HepG2 (cell line): Measurements from ENCODE around the gene JMJD7. TPM values are rescaled to one million over a fixed set of nuclear protein-coding genes. Genes with fewer than 3 reads are reported as not detected.
A peak's percentile ranks its signal among the peaks of the same experiment; 100 is the strongest.

Source experiments
- CBX5 ChIP-seq: sonication (generic); formaldehyde crosslinking; IDR thresholded peaks from 2 replicates; pipeline ENCODE4 v1.4.0; 2020; ENCODE audit warnings: missing genetic modification reagents, borderline replicate concordance
- FOSL2 ChIP-seq: sonication (generic); formaldehyde crosslinking; IDR thresholded peaks from 2 replicates; pipeline ENCODE4 v1.4.0; 2020; ENCODE audit warnings: missing genetic modification reagents
- HES4 ChIP-seq: sonication (generic); formaldehyde crosslinking; IDR thresholded peaks from 2 replicates; pipeline ENCODE4 v1.9.0; 2021; ENCODE audit warnings: mild to moderate bottlenecking, missing genetic modification reagents, borderline replicate concordance
- KDM2A ChIP-seq: sonication (generic); formaldehyde crosslinking; IDR thresholded peaks from 2 replicates; pipeline ENCODE4 v1.4.0; 2020; ENCODE audit warnings: low read depth, missing genetic modification reagents, borderline replicate concordance
- RBAK ChIP-seq: sonication (generic); formaldehyde crosslinking; IDR thresholded peaks from 2 replicates; pipeline ENCODE4 v1.5.1; 2020; ENCODE audit warnings: mild to moderate bottlenecking, missing genetic modification reagents
- RORA ChIP-seq: sonication (generic); formaldehyde crosslinking; IDR thresholded peaks from 2 replicates; pipeline ENCODE4 v1.5.0; 2020; ENCODE audit warnings: mild to moderate bottlenecking, missing genetic modification reagents, moderate library complexity
- SOX5 ChIP-seq: IDR thresholded peaks from 2 replicates; pipeline ENCODE4 v1.6.1; 2016; ENCODE audit warnings: borderline replicate concordance
- ZHX2 ChIP-seq, 2 experiments: sonication (generic) in 1 of 2; formaldehyde crosslinking in 1 of 2; IDR thresholded peaks; 2 replicates each; pipeline versions ENCODE4 v1.6.1 to v1.9.0; 2014 to 2022; ENCODE audit warnings: antibody characterized with exemption in 1 of 2, borderline replicate concordance in 1 of 2, inconsistent platforms in 1 of 2, low read depth in 1 of 2, missing genetic modification reagents in 1 of 2
- ZNF143 ChIP-seq: sonication (generic); formaldehyde crosslinking; IDR thresholded peaks from 2 replicates; pipeline ENCODE4 v1.4.0; 2020; ENCODE audit warnings: missing genetic modification reagents
- ZNF367 ChIP-seq: sonication (generic); formaldehyde crosslinking; IDR thresholded peaks from 2 replicates; pipeline ENCODE4 v1.4.0; 2020; ENCODE audit warnings: missing genetic modification reagents, borderline replicate concordance
- ZNF563 ChIP-seq: sonication (generic); formaldehyde crosslinking; IDR thresholded peaks from 2 replicates; pipeline ENCODE4 v1.8.0; 2022; ENCODE audit warnings: mild to moderate bottlenecking, moderate library complexity, missing genetic modification reagents
- polyA plus RNA-seq, 8 experiments: library from polyadenylated mRNA; depleted of rRNA in 3 of 8; stranded (reverse) in 7 of 8; unstranded in 1 of 8; fragments of >200 nt; fragmentation: Illumina TruSeq in 4 of 8; extraction: Trizol in 4 of 8; gene quantifications; 2 replicates each; pipeline versions ENCODE4 v1.2.1 to v1.2.3, GENCODE V29; 2011 to 2016; ENCODE audit warnings: low read depth in 4 of 8, missing spikeins in 1 of 8, mixed read lengths in 1 of 8; ENCODE audit not compliant: insufficient read depth in 1 of 8
- total RNA-seq, 5 experiments: library from RNA; depleted of rRNA; stranded (reverse); fragments of >200 nt; fragmentation: Illumina TruSeq; extraction: Trizol; gene quantifications; 2 replicates each; pipeline ENCODE4 v1.2.3, GENCODE V29; 2016; ENCODE audit warnings: low read depth in 1 of 5
- TF ChIP-seq, protein P1 (sequence below): sonication (generic); formaldehyde crosslinking; IDR thresholded peaks from 2 replicates; pipeline ENCODE4 v1.8.0; 2022; ENCODE audit warnings: mild to moderate bottlenecking, missing genetic modification reagents; ENCODE audit not compliant: insufficient replicate concordance
- TF ChIP-seq, protein P2 (sequence below): sonication (generic); formaldehyde crosslinking; IDR thresholded peaks from 2 replicates; pipeline ENCODE4 v1.4.0; 2020; ENCODE audit warnings: missing genetic modification reagents
- TF ChIP-seq, protein P3 (sequence below): IDR thresholded peaks from 2 replicates; pipeline ENCODE4 v1.6.1; 2012; ENCODE audit warnings: low read length, improper control_type of control experiment

JMJD7 gene
- total and polyA plus RNA-seq, 2 of the 13 experiments (the other 11 are each of a cell fraction or from before 2014, with no cell fraction given): 6.4 to 7.1 TPM

DNA sequence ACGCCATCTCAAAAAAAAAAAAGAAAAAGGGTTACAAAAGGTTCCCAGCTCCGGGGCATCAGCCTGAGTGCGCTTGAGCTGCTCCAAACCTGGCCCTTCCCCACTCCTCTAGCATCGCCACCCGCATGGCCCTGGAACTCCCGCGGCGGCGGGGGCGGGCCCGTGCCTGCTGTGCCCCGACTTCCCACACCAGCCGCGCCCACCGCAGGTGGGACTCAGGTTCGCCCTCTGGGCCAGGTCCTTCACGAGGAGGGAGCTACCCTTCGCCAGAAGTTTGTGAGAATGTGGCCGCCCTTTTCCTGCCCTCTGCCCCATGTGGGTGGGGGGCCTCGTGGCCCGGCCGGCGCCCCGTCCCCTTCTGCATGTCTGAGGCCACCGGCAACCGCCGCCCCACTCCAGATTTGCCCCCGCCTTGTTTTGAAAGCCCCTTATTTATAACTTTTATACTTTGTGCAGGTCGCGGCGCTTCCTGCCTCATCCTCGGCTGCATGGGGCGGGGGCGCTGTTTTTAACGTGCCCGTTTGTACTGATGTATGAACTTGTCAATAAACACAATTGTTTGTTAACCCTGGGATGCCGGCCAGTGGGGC lies 507 bp upstream of the JMJD7 start (continued):
- TF ChIP-seq, protein P1, sequence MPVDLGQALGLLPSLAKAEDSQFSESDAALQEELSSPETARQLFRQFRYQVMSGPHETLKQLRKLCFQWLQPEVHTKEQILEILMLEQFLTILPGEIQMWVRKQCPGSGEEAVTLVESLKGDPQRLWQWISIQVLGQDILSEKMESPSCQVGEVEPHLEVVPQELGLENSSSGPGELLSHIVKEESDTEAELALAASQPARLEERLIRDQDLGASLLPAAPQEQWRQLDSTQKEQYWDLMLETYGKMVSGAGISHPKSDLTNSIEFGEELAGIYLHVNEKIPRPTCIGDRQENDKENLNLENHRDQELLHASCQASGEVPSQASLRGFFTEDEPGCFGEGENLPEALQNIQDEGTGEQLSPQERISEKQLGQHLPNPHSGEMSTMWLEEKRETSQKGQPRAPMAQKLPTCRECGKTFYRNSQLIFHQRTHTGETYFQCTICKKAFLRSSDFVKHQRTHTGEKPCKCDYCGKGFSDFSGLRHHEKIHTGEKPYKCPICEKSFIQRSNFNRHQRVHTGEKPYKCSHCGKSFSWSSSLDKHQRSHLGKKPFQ (CRISPR knock-in tag): no peak
- TF ChIP-seq RBAK (CRISPR knock-in tag): no peak
- TF ChIP-seq ZNF367 (CRISPR knock-in tag): no peak
- no peak for TF ChIP-seq SOX5 (CRISPR knock-in tag)
- TF ChIP-seq, protein P2, sequence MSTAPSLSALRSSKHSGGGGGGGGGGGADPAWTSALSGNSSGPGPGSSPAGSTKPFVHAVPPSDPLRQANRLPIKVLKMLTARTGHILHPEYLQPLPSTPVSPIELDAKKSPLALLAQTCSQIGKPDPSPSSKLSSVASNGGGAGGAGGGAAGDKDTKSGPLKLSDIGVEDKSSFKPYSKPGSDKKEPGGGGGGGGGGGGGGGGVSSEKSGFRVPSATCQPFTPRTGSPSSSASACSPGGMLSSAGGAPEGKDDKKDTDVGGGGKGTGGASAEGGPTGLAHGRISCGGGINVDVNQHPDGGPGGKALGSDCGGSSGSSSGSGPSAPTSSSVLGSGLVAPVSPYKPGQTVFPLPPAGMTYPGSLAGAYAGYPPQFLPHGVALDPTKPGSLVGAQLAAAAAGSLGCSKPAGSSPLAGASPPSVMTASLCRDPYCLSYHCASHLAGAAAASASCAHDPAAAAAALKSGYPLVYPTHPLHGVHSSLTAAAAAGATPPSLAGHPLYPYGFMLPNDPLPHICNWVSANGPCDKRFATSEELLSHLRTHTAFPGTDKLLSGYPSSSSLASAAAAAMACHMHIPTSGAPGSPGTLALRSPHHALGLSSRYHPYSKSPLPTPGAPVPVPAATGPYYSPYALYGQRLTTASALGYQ: no peak
- TF ChIP-seq ZHX2 (IDR thresholded peaks at IDR 0.05; ENCODE audit: low read depth): no peak
- 0 out of 2 replicates have a peak, but pooled peaks have one; percentile 21 for TF ChIP-seq ZHX2 (CRISPR knock-in tag; IDR thresholded peaks at IDR 0.05; ENCODE audit: borderline replicate concordance)
- no peak for TF ChIP-seq KDM2A
- no peak for TF ChIP-seq ZNF143 (CRISPR knock-in tag)
- TF ChIP-seq, protein P3, sequence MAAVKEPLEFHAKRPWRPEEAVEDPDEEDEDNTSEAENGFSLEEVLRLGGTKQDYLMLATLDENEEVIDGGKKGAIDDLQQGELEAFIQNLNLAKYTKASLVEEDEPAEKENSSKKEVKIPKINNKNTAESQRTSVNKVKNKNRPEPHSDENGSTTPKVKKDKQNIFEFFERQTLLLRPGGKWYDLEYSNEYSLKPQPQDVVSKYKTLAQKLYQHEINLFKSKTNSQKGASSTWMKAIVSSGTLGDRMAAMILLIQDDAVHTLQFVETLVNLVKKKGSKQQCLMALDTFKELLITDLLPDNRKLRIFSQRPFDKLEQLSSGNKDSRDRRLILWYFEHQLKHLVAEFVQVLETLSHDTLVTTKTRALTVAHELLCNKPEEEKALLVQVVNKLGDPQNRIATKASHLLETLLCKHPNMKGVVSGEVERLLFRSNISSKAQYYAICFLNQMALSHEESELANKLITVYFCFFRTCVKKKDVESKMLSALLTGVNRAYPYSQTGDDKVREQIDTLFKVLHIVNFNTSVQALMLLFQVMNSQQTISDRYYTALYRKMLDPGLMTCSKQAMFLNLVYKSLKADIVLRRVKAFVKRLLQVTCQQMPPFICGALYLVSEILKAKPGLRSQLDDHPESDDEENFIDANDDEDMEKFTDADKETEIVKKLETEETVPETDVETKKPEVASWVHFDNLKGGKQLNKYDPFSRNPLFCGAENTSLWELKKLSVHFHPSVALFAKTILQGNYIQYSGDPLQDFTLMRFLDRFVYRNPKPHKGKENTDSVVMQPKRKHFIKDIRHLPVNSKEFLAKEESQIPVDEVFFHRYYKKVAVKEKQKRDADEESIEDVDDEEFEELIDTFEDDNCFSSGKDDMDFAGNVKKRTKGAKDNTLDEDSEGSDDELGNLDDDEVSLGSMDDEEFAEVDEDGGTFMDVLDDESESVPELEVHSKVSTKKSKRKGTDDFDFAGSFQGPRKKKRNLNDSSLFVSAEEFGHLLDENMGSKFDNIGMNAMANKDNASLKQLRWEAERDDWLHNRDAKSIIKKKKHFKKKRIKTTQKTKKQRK: no peak
- peak; percentile 54 for TF ChIP-seq ZNF563 (CRISPR knock-in tag)
- no peak for TF ChIP-seq FOSL2 (CRISPR knock-in tag)
- TF ChIP-seq RORA (CRISPR knock-in tag): no peak
- no peak for TF ChIP-seq CBX5 (CRISPR knock-in tag)
- TF ChIP-seq HES4 (CRISPR knock-in tag): 0 out of 2 replicates have a peak, but pooled peaks have one; percentile 59
